Liver (tissue), 9 donors: Measurements from ENCODE around the gene TXNRD2. TPM values are rescaled to one million over a fixed set of nuclear protein-coding genes. Genes with fewer than 3 reads are reported as not detected.

Source experiments
- DNase-seq: peaks from one replicate; pipeline ENCODE4 v3.0.0-alpha.2; 2017; ENCODE audit warnings: low spot score
- H3K27ac ChIP-seq, 2 donors: one replicate each; pipeline ENCODE4 v1.7.0; 2013; ENCODE audit warnings: inconsistent platforms in 2 of 2, low read length in 2 of 2, control low read depth in 1 of 2, low read depth in 1 of 2, mild to moderate bottlenecking in 1 of 2
- H3K27me3 ChIP-seq, 4 donors: one replicate each; pipeline versions ENCODE4 v1.6.1 to v1.7.0; 2013; ENCODE audit warnings: low read length in 3 of 4, inconsistent platforms in 1 of 4, mild to moderate bottlenecking in 1 of 4, moderate library complexity in 1 of 4; ENCODE audit not compliant: control insufficient read depth in 4 of 4, insufficient read depth in 4 of 4
- H3K36me3 ChIP-seq, 4 donors: one replicate each; pipeline versions ENCODE4 v1.6.1 to v1.7.0; 2013; ENCODE audit warnings: low read length in 3 of 4, mild to moderate bottlenecking in 3 of 4, low read depth in 1 of 4, moderate library complexity in 1 of 4; ENCODE audit not compliant: control insufficient read depth in 4 of 4, insufficient read depth in 3 of 4
- H3K4me1 ChIP-seq, 4 donors: one replicate each; pipeline versions ENCODE4 v1.6.1 to v1.7.0; 2013; ENCODE audit warnings: low read length in 3 of 4, mild to moderate bottlenecking in 3 of 4, moderate library complexity in 1 of 4; ENCODE audit not compliant: control insufficient read depth in 4 of 4, insufficient read depth in 4 of 4
- H3K4me3 ChIP-seq, 3 donors: one replicate each; pipeline versions ENCODE4 v1.6.1 to v1.7.0; 2013; ENCODE audit warnings: low read length in 3 of 3, control low read depth in 1 of 3, low read depth in 1 of 3, mild to moderate bottlenecking in 1 of 3
- H3K9ac ChIP-seq, 2 donors: one replicate each; pipeline ENCODE4 v1.7.0; 2013; ENCODE audit warnings: low read length in 2 of 2, mild to moderate bottlenecking in 2 of 2, moderate library complexity in 2 of 2, control low read depth in 1 of 2, low read depth in 1 of 2
- H3K9me3 ChIP-seq, 4 donors: one replicate each; pipeline versions ENCODE4 v1.6.1 to v1.7.0; 2013; ENCODE audit warnings: low read length in 3 of 4; ENCODE audit not compliant: control insufficient read depth in 4 of 4
- EGR1 ChIP-seq, 2 donors: IDR thresholded peaks; 2 replicates each; pipeline ENCODE4 v1.6.1; 2016 to 2018; ENCODE audit warnings: antibody characterized with exemption in 2 of 2, low read depth in 2 of 2
- FOXA1 ChIP-seq: IDR thresholded peaks from 2 replicates; pipeline ENCODE4 v1.6.1; 2016; ENCODE audit warnings: antibody characterized with exemption
- GABPA ChIP-seq, 2 donors: IDR thresholded peaks in 1 of 2; conservative IDR thresholded peaks in 1 of 2; 2 replicates each; pipeline ENCODE4 v1.6.1; 2016; ENCODE audit warnings: antibody characterized with exemption in 2 of 2, mild to moderate bottlenecking in 1 of 2, moderate library complexity in 1 of 2
- HNF4G ChIP-seq: IDR thresholded peaks from 2 replicates; pipeline ENCODE4 v1.6.1; 2016; ENCODE audit warnings: antibody characterized with exemption
- NR2F2 ChIP-seq: IDR thresholded peaks from 2 replicates; pipeline ENCODE4 v1.6.1; 2016; ENCODE audit warnings: antibody characterized with exemption
- RAD21 ChIP-seq, 2 donors: IDR thresholded peaks; 2 replicates each; pipeline ENCODE4 v1.6.1; 2016; ENCODE audit warnings: antibody characterized with exemption in 2 of 2, mild to moderate bottlenecking in 2 of 2
- RXRA ChIP-seq, 2 donors: IDR thresholded peaks; 2 replicates each; pipeline ENCODE4 v1.6.1; 2017 to 2018; ENCODE audit warnings: antibody characterized with exemption in 2 of 2, mild to moderate bottlenecking in 1 of 2
- SP1 ChIP-seq: IDR thresholded peaks from 2 replicates; pipeline ENCODE4 v1.6.1; 2018; ENCODE audit warnings: antibody characterized with exemption, mild to moderate bottlenecking
- TAF1 ChIP-seq: conservative IDR thresholded peaks from 2 replicates; pipeline ENCODE4 v1.6.1; 2016; ENCODE audit warnings: antibody characterized with exemption, mild to moderate bottlenecking
- YY1 ChIP-seq: IDR thresholded peaks from 2 replicates; pipeline ENCODE4 v1.6.1; 2016; ENCODE audit warnings: antibody characterized with exemption, mild to moderate bottlenecking
- WGBS: extraction: QIAGEN DNeasy Blood & Tissue Kit; methylation state at CpG from one replicate; pipeline ENCODE4 v1.1.7; 2013; 5-methylcytosine and 5-hydroxymethylcytosine counted together
- polyA plus RNA-seq, 2 donors: library from polyadenylated mRNA; stranded (reverse) in 1 of 2; unstranded in 1 of 2; fragments of 200-250 nt in 1 of 2; fragments of >200 nt in 1 of 2; fragmentation: Nextera tagmentation in 1 of 2; extraction: Ambion mirVana in 1 of 2; gene quantifications; one replicate each; pipeline versions ENCODE4 v1.2.1 to v1.2.3, GENCODE V29; 2013 to 2015
- total RNA-seq, 2 donors: library from RNA; depleted of rRNA; stranded (reverse); fragments of >200 nt; gene quantifications; one replicate each; pipeline ENCODE4 v1.2.3, GENCODE V29; 2014
- TF ChIP-seq, protein P1 (sequence below): IDR thresholded peaks from 2 replicates; pipeline ENCODE4 v1.6.1; 2016; ENCODE audit warnings: antibody characterized with exemption
- TF ChIP-seq, protein P2 (sequence below): fragments of 150-350 bp; IDR thresholded peaks from 2 replicates; pipeline ENCODE4 v1.5.1; 2017; ENCODE audit warnings: improper control_type of control experiment, low read depth, low read length; ENCODE audit not compliant: missing input control
- TF ChIP-seq, protein P3 (sequence below): IDR thresholded peaks from 2 replicates; pipeline ENCODE4 v1.6.1; 2016; ENCODE audit warnings: antibody characterized with exemption
- donor health status: healthy.
- donor health status: healthy.
- donor health status: healthy.
- donor health status: healthy.
- donor health status: healthy.

TXNRD2 gene
- total and polyA plus RNA-seq, 4 donors = 22.2 to 41.3 (median 33.6) TPM

DNA sequence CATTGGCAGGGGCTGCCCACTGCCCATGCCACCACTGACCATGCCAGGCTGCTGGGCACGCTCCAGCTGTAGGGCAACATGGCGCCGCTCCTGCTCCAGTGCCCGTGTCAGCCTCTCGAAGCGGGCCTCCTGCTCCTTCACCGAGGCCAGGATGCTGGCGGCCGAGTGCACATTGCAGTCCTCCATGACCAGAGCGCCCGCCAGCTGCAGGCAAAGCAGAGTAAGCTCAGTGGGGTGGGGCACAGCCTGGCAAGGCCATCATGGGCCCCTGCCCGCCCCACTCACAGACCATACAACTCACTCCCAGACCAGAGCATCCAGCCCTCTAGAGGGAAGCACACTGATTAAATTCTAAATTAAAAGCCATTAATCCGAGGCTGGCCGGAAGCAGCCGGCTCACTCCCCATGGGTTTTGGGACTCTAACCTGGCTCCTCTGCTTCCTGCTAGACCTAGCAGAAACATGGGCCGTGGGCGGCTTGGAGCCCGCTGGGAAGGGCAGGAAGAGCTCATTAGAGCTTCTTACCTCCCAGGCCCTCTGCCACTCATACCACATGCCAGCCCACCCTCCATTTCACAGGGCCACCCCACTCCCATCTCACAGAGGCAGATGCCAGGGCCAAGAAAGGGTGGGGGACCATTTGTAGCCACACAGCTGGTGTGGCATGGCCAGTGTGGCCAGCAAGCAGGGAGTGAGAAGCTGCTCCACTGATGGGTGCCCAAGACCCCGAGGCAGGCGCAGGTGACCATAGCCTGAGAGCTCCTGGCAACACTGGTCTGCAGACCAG lies 49.2 kb upstream of the TXNRD2 start:
- Histone ChIP-seq H3K27ac (peak overlapping the region; percentile 4 to 13), H3K27me3 (no peaks in the 10 kb centered on the region), H3K9me3 (no peaks in the 10 kb centered on the region), H3K36me3 (no peaks in the 10 kb centered on the region), H3K4me3 (no peak overlapping the region), H3K9ac (no peak overlapping the region), H3K4me1 (peaks cover 2 to 44% (median 28%) of the 10 kb centered on the region in 4 donors)
- TF ChIP-seq RAD21 (IDR thresholded peaks at IDR 0.05) (no peak), RXRA (IDR thresholded peaks at IDR 0.05) (no peak), GABPA (IDR thresholded peaks at IDR 0.05 in 1 of 2, conservative IDR thresholded peaks at IDR 0.05 in 1 of 2) (no peak), HNF4G (no peak), FOXA1 (no peak)
- TF ChIP-seq, protein P1, sequence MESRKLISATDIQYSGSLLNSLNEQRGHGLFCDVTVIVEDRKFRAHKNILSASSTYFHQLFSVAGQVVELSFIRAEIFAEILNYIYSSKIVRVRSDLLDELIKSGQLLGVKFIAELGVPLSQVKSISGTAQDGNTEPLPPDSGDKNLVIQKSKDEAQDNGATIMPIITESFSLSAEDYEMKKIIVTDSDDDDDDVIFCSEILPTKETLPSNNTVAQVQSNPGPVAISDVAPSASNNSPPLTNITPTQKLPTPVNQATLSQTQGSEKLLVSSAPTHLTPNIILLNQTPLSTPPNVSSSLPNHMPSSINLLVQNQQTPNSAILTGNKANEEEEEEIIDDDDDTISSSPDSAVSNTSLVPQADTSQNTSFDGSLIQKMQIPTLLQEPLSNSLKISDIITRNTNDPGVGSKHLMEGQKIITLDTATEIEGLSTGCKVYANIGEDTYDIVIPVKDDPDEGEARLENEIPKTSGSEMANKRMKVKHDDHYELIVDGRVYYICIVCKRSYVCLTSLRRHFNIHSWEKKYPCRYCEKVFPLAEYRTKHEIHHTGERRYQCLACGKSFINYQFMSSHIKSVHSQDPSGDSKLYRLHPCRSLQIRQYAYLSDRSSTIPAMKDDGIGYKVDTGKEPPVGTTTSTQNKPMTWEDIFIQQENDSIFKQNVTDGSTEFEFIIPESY = no peak
- no peak for DNase-seq
- 97% methylated on average over 20 of the region's 20 CpGs for WGBS

DNA sequence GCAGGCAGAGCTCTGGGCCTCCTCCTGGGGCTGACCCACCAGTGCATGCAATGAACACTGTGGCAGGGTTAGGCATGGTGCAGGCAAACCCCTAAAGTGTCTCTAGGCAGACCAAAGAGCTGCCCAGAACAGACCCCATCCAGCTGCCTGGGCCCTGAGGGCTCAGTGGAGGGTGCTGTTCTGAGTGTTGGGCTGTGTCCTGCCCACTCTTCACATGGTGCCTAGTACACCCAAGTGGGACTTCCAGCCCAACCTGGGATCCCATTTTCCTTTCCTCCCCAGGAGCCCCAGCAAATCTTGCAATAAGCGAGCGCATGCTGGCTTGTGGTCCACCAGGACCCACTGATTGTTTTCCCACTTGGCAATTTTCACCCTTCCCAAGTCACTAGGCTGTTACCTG lies 48.6 kb upstream of the TXNRD2 start:
- Histone ChIP-seq H3K4me1 (peaks cover 2 to 44% (median 28%) of the 10 kb centered on the region in 4 donors), H3K9ac (no peak overlapping the region), H3K27me3 (no peaks in the 10 kb centered on the region), H3K36me3 (no peaks in the 10 kb centered on the region), H3K4me3 (no peak overlapping the region), H3K27ac (peak overlapping the region; percentile 13 to 60), H3K9me3 (no peaks in the 10 kb centered on the region)
- no peak for DNase-seq
- TF ChIP-seq EGR1 (IDR thresholded peaks at IDR 0.05; ENCODE audit: low read depth in 2 of 2) (no peak), TAF1 (no peak), RAD21 (IDR thresholded peaks at IDR 0.05) (no peak), RXRA (IDR thresholded peaks at IDR 0.05) (no peak)
- TF ChIP-seq, protein P2, sequence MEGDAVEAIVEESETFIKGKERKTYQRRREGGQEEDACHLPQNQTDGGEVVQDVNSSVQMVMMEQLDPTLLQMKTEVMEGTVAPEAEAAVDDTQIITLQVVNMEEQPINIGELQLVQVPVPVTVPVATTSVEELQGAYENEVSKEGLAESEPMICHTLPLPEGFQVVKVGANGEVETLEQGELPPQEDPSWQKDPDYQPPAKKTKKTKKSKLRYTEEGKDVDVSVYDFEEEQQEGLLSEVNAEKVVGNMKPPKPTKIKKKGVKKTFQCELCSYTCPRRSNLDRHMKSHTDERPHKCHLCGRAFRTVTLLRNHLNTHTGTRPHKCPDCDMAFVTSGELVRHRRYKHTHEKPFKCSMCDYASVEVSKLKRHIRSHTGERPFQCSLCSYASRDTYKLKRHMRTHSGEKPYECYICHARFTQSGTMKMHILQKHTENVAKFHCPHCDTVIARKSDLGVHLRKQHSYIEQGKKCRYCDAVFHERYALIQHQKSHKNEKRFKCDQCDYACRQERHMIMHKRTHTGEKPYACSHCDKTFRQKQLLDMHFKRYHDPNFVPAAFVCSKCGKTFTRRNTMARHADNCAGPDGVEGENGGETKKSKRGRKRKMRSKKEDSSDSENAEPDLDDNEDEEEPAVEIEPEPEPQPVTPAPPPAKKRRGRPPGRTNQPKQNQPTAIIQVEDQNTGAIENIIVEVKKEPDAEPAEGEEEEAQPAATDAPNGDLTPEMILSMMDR = no peak
- TF ChIP-seq, protein P3, sequence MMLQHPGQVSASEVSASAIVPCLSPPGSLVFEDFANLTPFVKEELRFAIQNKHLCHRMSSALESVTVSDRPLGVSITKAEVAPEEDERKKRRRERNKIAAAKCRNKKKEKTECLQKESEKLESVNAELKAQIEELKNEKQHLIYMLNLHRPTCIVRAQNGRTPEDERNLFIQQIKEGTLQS = no peak
- 97% methylated on average over 2 of the region's 2 CpGs for WGBS

DNA sequence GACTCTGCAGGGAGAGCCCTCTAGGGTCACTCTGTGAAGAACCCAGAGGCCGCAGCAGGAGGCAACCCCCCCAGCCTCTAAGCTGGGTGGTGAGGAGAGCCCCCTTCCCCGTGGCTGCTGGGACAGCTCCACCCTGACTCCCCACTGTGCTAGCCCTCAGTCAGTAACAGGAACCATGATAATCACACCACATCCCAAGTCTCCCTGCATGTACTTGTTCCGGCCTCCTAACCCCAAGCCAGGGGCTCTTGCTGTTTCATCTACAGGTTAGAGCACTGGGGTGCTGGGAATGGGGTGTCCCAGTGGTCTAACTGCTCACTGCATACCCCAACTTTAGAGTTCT lies 48.1 kb upstream of the TXNRD2 start:
- 90% methylated on average over 3 of the region's 3 CpGs for WGBS
- peaks cover 2 to 44% (median 28%) of the 10 kb centered on the region in 4 donors for H3K4me1 ChIP-seq

More for the DNA sequence above, 48.1 kb upstream of the TXNRD2 start:
- H3K9me3 ChIP-seq = no peaks in the 10 kb centered on the region
- no peaks in the 10 kb centered on the region for H3K36me3 ChIP-seq
- H3K9ac ChIP-seq = no peak overlapping the region
- TF ChIP-seq SP1 (no peak), EGR1 (IDR thresholded peaks at IDR 0.05; ENCODE audit: low read depth in 2 of 2) (no peak), YY1 (no peak), NR2F2 (no peak), TAF1 (no peak)
- DNase-seq = no peak
- H3K4me3 ChIP-seq = no peak overlapping the region
- peak overlapping the region in 1 of 2 donors; percentile 60 for H3K27ac ChIP-seq
- H3K27me3 ChIP-seq = no peaks in the 10 kb centered on the region
